HG02623 (cell line): ENCODE data around the gene UMAD1.

Experiments used
- ATAC-seq: cut with Tn5 transposase; IDR thresholded peaks from one replicate; pipeline ENCODE4 v1.9.1; 2021; ENCODE audit warnings: moderate library complexity; ENCODE audit not compliant: unreplicated experiment

UMAD1 gene

GRCh38 chr7:7917593-7917992 lies 277.0 kb downstream of the UMAD1 start:
- no peak for ATAC-seq

GRCh38 chr7:7918736-7919448 lies 278.3 kb downstream of the UMAD1 start:
- ATAC-seq: no peak

GRCh38 chr7:7919449-7919945 lies 278.9 kb downstream of the UMAD1 start:
- ATAC-seq: no peak

GRCh38 chr7:7920056-7920455 lies 279.5 kb downstream of the UMAD1 start:
- ATAC-seq: no peak

GRCh38 chr7:7920481-7920880 lies 279.9 kb downstream of the UMAD1 start:
- peak; percentile 89 for ATAC-seq

- ATAC-seq: no peak
Measured at GRCh38 chr7:7921830-7922229, 281.3 kb downstream of the UMAD1 start.

GRCh38 chr7:7922684-7923385 lies 282.3 kb downstream of the UMAD1 start:
- ATAC-seq: no peak

- ATAC-seq: no peak
Measured at GRCh38 chr7:7923818-7924217, 283.3 kb downstream of the UMAD1 start.

GRCh38 chr7:7924303-7924702 lies 283.8 kb downstream of the UMAD1 start:
- no peak for ATAC-seq
